ENCODE data around the gene FOXC1. TPM values are rescaled to one million over a fixed set of nuclear protein-coding genes. Genes with fewer than 3 reads are reported as not detected.

The FOXC1 gene
- total and polyA plus RNA-seq, 4 donors = 15.1 to 105 (median 49.1) TPM

DNA sequence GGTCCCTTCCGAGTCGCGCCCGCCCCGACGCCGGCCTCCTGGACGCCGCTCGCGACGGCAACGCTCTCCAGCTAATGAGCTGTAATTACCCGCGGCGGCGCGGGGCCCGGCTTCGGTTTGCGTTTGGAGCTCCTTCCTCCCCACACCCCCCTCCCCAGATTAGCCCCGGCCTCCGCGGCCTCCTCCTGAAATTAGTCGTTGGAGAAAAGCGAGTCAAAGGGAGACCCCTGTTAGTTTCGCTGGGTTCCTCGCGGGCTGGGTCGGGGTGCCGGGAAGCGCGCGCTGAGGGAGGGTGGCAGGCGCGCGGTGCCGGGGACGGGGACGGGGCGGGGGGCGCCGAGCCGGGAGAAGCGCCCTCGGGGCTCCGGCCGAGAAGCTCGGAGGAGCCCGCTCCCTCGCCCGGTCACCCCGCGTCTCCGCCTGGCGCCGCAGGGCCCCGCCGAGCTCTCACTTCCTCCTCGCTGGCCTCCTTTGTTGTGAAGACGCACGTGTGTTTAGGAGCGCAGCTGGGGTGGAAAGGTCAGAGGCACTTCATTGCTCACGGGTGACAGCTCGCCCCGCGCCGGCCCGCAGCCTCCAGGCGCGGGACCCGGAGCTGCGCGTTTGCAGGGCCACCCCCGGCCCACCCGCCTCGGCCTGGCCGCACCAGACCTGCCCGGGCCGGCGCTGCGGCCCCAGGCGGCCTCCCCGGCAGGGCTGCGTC, 4.9 kb downstream of the FOXC1 start:
- DNase-seq (ENCODE audit: low read depth in 4 of 6, low spot score in 6 of 6) = no peak
- Histone ChIP-seq H3K36me3 (ENCODE audit: control insufficient read depth, insufficient read depth, low read length) (no peaks in the 10 kb centered on the region), H3K9me3 (ENCODE audit: control insufficient read depth, insufficient read depth, low read length) (no peaks in the 10 kb centered on the region), H3K4me1 (ENCODE audit: control insufficient read depth, insufficient read depth, low read length) (peaks cover 9% of the 10 kb centered on the region), H3K4me3 (ENCODE audit: low read depth, low read length) (peak overlapping the region; percentile 55), H3K27ac (ENCODE audit: low read depth, low read length) (peak overlapping the region; percentile 89), H3K27me3 (ENCODE audit: control insufficient read depth, insufficient read depth, low read length) (peaks cover 86% of the 10 kb centered on the region)
- under 1% methylated on average over 76 of the region's 85 CpGs for whole genome bisulfite sequencing (ENCODE audit: insufficient coverage)

GRCh38 chr6:1615151-1615852, 5.6 kb downstream of the FOXC1 start:
- H3K9me3 ChIP-seq (ENCODE audit: control insufficient read depth, insufficient read depth, low read length) = no peaks in the 10 kb centered on the region
- peaks cover 14% of the 10 kb centered on the region for H3K4me1 ChIP-seq (ENCODE audit: control insufficient read depth, insufficient read depth, low read length)
- no peaks in the 10 kb centered on the region for H3K36me3 ChIP-seq (ENCODE audit: control insufficient read depth, insufficient read depth, low read length)
- DNase-seq (ENCODE audit: low read depth in 4 of 6, low spot score in 6 of 6) = peak in 1 of 6 donors; percentile 40
- H3K27me3 ChIP-seq (ENCODE audit: control insufficient read depth, insufficient read depth, low read length) = peaks cover 93% of the 10 kb centered on the region
- peak overlapping the region; percentile 48 for H3K4me3 ChIP-seq (ENCODE audit: low read depth, low read length)
- peak overlapping the region; percentile 89 for H3K27ac ChIP-seq (ENCODE audit: low read depth, low read length)
- 2% methylated on average over 36 of the region's 50 CpGs for WGBS (ENCODE audit: insufficient coverage)

GRCh38 chr6:1615853-1616420, 6.2 kb downstream of the FOXC1 start:
- Histone ChIP-seq H3K9me3 (ENCODE audit: control insufficient read depth, insufficient read depth, low read length) (no peaks in the 10 kb centered on the region), H3K4me1 (ENCODE audit: control insufficient read depth, insufficient read depth, low read length) (peaks cover 15% of the 10 kb centered on the region), H3K36me3 (ENCODE audit: control insufficient read depth, insufficient read depth, low read length) (peaks cover 3% of the 10 kb centered on the region), H3K27ac (ENCODE audit: low read depth, low read length) (peak overlapping the region; percentile 89), H3K4me3 (ENCODE audit: low read depth, low read length) (peak overlapping the region; percentile 48), H3K27me3 (ENCODE audit: control insufficient read depth, insufficient read depth, low read length) (peaks cover 93% of the 10 kb centered on the region)
- DNase-seq (ENCODE audit: low read depth in 4 of 6, low spot score in 6 of 6) = no peak
- 58% methylated on average over 5 of the region's 10 CpGs for WGBS (ENCODE audit: insufficient coverage)

GRCh38 chr6:1616701-1617463, 7.2 kb downstream of the FOXC1 start:
- Histone ChIP-seq H3K9me3 (ENCODE audit: control insufficient read depth, insufficient read depth, low read length) (no peaks in the 10 kb centered on the region), H3K36me3 (ENCODE audit: control insufficient read depth, insufficient read depth, low read length) (peaks cover 3% of the 10 kb centered on the region), H3K4me1 (ENCODE audit: control insufficient read depth, insufficient read depth, low read length) (peaks cover 15% of the 10 kb centered on the region), H3K4me3 (ENCODE audit: low read depth, low read length) (peak overlapping the region; percentile 48), H3K27ac (ENCODE audit: low read depth, low read length) (peak overlapping the region; percentile 89), H3K27me3 (ENCODE audit: control insufficient read depth, insufficient read depth, low read length) (peaks cover 100% of the 10 kb centered on the region)
- 25% methylated on average over 8 of the region's 11 CpGs for WGBS (ENCODE audit: insufficient coverage)
- DNase-seq (ENCODE audit: low read depth in 4 of 6, low spot score in 6 of 6) = no peak

DNA sequence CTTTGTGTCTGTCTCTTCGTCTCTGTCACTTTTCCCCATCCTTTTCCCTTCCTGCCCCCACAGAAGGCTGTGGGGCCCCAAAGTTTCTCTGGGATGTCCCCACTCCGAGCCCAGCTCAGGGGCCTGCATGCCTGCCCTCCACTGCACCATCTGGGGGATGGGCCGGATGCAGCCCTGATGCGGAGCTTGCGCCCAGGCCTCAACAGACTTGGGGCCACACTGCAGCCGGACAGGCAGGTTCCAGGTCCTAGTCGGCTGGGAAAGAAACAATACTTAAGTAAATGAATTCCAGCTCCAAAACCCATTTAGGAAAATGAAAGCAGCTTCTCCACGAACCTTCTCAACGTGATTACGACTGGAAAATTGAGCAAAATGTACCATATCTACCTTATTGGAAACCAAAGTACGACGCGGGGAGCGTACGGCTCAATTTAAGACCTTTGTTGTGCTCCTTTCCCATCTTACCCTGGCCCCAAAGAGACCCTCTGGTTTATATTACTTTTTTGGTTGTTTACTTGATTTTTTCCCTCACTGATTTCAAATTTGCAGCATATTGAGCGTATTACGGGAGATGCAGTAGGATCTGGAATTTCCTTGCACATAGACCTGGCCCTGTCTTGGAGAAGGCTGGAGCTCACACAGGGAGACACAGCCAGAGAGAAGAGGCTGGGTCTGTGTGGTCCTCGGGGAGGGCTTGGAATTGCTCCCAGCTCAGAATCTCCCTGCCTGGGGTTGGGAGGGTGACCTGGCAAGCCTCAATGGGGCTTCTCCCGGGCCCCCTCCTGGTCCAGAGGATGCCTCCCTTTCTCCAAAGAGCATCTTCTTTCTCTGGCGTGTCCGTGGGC, 8.0 kb downstream of the FOXC1 start:
- peak overlapping the region; percentile 89 for H3K27ac ChIP-seq (ENCODE audit: low read depth, low read length)
- H3K36me3 ChIP-seq (ENCODE audit: control insufficient read depth, insufficient read depth, low read length) = peaks cover 3% of the 10 kb centered on the region
- no peaks in the 10 kb centered on the region for H3K9me3 ChIP-seq (ENCODE audit: control insufficient read depth, insufficient read depth, low read length)
- peaks cover 100% of the 10 kb centered on the region for H3K27me3 ChIP-seq (ENCODE audit: control insufficient read depth, insufficient read depth, low read length)
- WGBS (ENCODE audit: insufficient coverage) = 20% methylated on average over 19 of the region's 21 CpGs
- H3K4me1 ChIP-seq (ENCODE audit: control insufficient read depth, insufficient read depth, low read length) = peaks cover 15% of the 10 kb centered on the region
- peak overlapping the region; percentile 48 for H3K4me3 ChIP-seq (ENCODE audit: low read depth, low read length)
- DNase-seq (ENCODE audit: low read depth in 4 of 6, low spot score in 6 of 6) = peak in 1 of 6 donors; percentile 52

DNA sequence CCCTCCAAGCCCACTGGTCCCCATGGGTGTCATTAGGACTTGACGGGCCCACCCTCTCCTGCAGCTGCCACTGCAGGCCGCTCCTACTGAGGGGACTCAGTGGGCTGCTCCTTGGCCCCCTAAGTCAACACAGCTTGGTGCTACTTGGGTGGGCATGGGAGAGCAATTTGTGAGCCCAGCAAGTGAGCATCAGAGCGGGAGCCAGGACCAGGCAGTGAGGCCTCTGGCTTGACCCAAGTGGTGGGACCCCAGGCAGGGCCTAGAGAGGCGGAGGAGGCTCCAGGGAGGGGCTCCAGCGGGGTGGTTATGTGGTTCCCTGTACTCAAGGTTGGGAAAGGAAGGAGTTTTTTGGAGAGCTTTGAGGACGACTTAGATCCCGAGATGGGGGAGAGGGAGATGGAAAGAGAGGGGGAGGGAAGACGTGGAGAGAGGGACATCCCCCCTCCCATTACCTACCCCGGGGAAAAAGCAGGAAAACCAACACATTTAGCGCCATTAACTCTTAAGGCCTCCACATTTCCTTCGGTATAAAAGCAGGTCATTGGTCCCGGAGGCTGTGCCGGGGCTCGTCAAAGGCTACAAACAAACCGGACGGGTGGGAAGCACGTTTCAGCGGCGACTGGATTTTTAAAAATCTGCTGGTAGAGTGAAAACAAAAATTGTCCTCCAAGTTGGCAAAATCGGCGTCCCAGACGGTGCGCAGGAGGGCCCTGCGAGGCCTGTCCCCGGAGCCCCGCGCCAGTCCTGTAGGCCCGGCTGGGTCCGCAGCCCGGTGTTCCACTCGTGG, 8.8 kb downstream of the FOXC1 start:
- H3K9me3 ChIP-seq (ENCODE audit: control insufficient read depth, insufficient read depth, low read length) = no peaks in the 10 kb centered on the region
- H3K27ac ChIP-seq (ENCODE audit: low read depth, low read length) = peak overlapping the region; percentile 89
- H3K4me1 ChIP-seq (ENCODE audit: control insufficient read depth, insufficient read depth, low read length) = peaks cover 15% of the 10 kb centered on the region
- H3K36me3 ChIP-seq (ENCODE audit: control insufficient read depth, insufficient read depth, low read length) = peaks cover 3% of the 10 kb centered on the region
- peaks cover 100% of the 10 kb centered on the region for H3K27me3 ChIP-seq (ENCODE audit: control insufficient read depth, insufficient read depth, low read length)
- H3K4me3 ChIP-seq (ENCODE audit: low read depth, low read length) = peak overlapping the region; percentile 48
- peak in 1 of 6 donors; percentile 43 for DNase-seq (ENCODE audit: low read depth in 4 of 6, low spot score in 6 of 6)
- WGBS (ENCODE audit: insufficient coverage) = 11% methylated on average over 24 of the region's 31 CpGs

DNA sequence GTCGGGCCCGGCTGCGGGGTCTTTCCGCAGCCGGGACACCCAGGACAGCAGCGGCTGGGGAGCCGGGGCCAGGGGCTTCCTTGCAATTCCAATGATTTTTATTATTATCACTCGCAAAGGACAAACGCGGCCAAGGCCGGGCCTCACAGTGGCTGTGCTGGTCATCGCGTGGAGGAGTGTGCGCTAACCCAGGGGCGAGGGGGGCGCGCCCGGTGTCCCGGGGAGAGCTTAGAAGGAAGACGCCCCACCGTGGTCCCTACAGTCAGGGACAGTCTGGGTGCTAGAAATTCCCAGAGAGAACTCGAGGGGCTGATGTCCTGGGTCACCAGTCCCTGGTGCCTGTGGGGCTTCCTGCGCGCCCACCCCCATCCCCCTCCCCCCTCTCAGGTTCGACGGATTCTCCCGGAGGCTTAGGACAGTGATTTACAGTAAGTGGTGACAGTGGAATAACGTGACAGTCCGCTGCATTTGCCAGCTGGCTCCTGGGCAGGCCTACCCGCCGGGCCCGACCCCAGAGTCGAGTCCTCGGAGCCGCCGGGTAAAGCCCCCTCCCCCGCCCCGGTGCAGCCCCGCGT, 9.5 kb downstream of the FOXC1 start:
- 4% methylated on average over 34 of the region's 40 CpGs for WGBS (ENCODE audit: insufficient coverage)
- peaks cover 3% of the 10 kb centered on the region for H3K36me3 ChIP-seq (ENCODE audit: control insufficient read depth, insufficient read depth, low read length)
- H3K27me3 ChIP-seq (ENCODE audit: control insufficient read depth, insufficient read depth, low read length) = peaks cover 100% of the 10 kb centered on the region
- peaks cover 20% of the 10 kb centered on the region for H3K4me1 ChIP-seq (ENCODE audit: control insufficient read depth, insufficient read depth, low read length)
- no peaks in the 10 kb centered on the region for H3K9me3 ChIP-seq (ENCODE audit: control insufficient read depth, insufficient read depth, low read length)
- H3K4me3 ChIP-seq (ENCODE audit: low read depth, low read length) = peak overlapping the region; percentile 48
- DNase-seq (ENCODE audit: low read depth in 4 of 6, low spot score in 6 of 6) = peak in 1 of 6 donors; percentile 35
- peak overlapping the region; percentile 89 for H3K27ac ChIP-seq (ENCODE audit: low read depth, low read length)

All from spinal cord (tissue), 10 donors.